K562 (cell line): ENCODE results near the gene MMRN2. TPM values are rescaled to one million over a fixed set of nuclear protein-coding genes. Genes with fewer than 3 reads are reported as not detected.

Experiments used
- CBX3 ChIP-seq, 2 experiments: IDR thresholded peaks; 1 replicate in 1 of 2; 2 replicates in 1 of 2; pipeline ENCODE4 v1.6.1; 2012; ENCODE audit warnings: inconsistent platforms in 2 of 2, low read length in 2 of 2, borderline replicate concordance in 1 of 2, control low read depth in 1 of 2
- CCNT2 ChIP-seq: IDR thresholded peaks from 2 replicates; pipeline ENCODE4 v1.6.1; 2011; ENCODE audit warnings: borderline replicate concordance, low read depth, mild to moderate bottlenecking, moderate library complexity, mixed read lengths, low read length; ENCODE audit not compliant: insufficient read length; ENCODE audit errors: extremely low read depth
- CREB1 ChIP-seq, 2 experiments: sonication (generic) in 1 of 2; formaldehyde crosslinking in 1 of 2; IDR thresholded peaks; 2 replicates each; pipeline versions ENCODE4 v1.6.1 to v1.8.0; 2012 to 2022; ENCODE audit warnings: inconsistent platforms in 1 of 2, mild to moderate bottlenecking in 1 of 2, missing genetic modification reagents in 1 of 2, moderate library complexity in 1 of 2
- CREM ChIP-seq: IDR thresholded peaks from 2 replicates; pipeline ENCODE4 v1.6.1; 2014; ENCODE audit warnings: antibody characterized with exemption, low read depth
- ETS1 ChIP-seq: conservative IDR thresholded peaks from 2 replicates; pipeline ENCODE4 v1.6.1; 2011; ENCODE audit warnings: low read depth, mild to moderate bottlenecking, low read length; ENCODE audit not compliant: control insufficient read depth
- HDAC1 ChIP-seq, 2 experiments: fragments of 450-650 bp; IDR thresholded peaks; 2 replicates each; pipeline ENCODE4 v1.6.1; 2016 to 2017; ENCODE audit warnings: inconsistent platforms in 1 of 2, mild to moderate bottlenecking in 1 of 2, moderate library complexity in 1 of 2
- HLTF ChIP-seq: fragments of 450-650 bp; IDR thresholded peaks from 2 replicates; pipeline ENCODE4 v1.6.1; 2016
- LEF1 ChIP-seq: fragments of 450-650 bp; IDR thresholded peaks from 2 replicates; pipeline ENCODE4 v1.6.1; 2016; ENCODE audit warnings: mild to moderate bottlenecking
- MAFK ChIP-seq: IDR thresholded peaks from 2 replicates; pipeline ENCODE4 v1.6.1; 2011; ENCODE audit warnings: low read length, improper control_type of control experiment
- NCOR1 ChIP-seq: fragments of 450-650 bp; IDR thresholded peaks from 2 replicates; pipeline ENCODE4 v1.6.1; 2016; ENCODE audit warnings: mild to moderate bottlenecking, moderate library complexity
- NFIC ChIP-seq: fragments of 450-650 bp; IDR thresholded peaks from 2 replicates; pipeline ENCODE4 v1.6.1; 2017; ENCODE audit warnings: mild to moderate bottlenecking, inconsistent platforms
- NR2C1 ChIP-seq, 2 experiments: fragments of 450-650 bp; IDR thresholded peaks; 2 replicates each; pipeline ENCODE4 v1.6.1; 2017; ENCODE audit warnings: mild to moderate bottlenecking in 2 of 2, antibody characterized with exemption in 1 of 2, inconsistent platforms in 1 of 2, missing compliant biosample characterization in 1 of 2, missing genetic modification characterization in 1 of 2
- POLR2A ChIP-seq: fragments of 450-650 bp; conservative IDR thresholded peaks from 2 replicates; pipeline ENCODE4 v1.6.1; 2016
- POLR2B ChIP-seq: fragments of 450-650 bp; IDR thresholded peaks from 2 replicates; pipeline ENCODE4 v1.6.1; 2018; ENCODE audit warnings: low read depth; ENCODE audit not compliant: partially characterized antibody
- SMAD2 ChIP-seq: fragments of 150-350 bp; IDR thresholded peaks from 2 replicates; pipeline ENCODE4 v1.6.1; 2014; ENCODE audit warnings: low read depth, mild to moderate bottlenecking, low read length
- SMAD4 ChIP-seq: fragments of 250-450 bp; sonication (Bioruptor Pico); conservative IDR thresholded peaks from 2 replicates; pipeline ENCODE4 v1.8.0; 2021; ENCODE audit warnings: inconsistent platforms, mild to moderate bottlenecking, moderate library complexity
- SMARCA4 ChIP-seq: fragments of 450-650 bp; IDR thresholded peaks from 2 replicates; pipeline ENCODE4 v1.6.1; 2016
- SMARCE1 ChIP-seq: fragments of 450-650 bp; IDR thresholded peaks from 2 replicates; pipeline ENCODE4 v1.7.1; 2016; ENCODE audit warnings: mild to moderate bottlenecking
- THRB ChIP-seq: fragments of 450-650 bp; formaldehyde crosslinking; conservative IDR thresholded peaks from 2 replicates; pipeline ENCODE4 v1.4.0; 2022; ENCODE audit warnings: mild to moderate bottlenecking, missing genetic modification characterization
- ZEB2 ChIP-seq: fragments of 450-650 bp; IDR thresholded peaks from 2 replicates; pipeline ENCODE4 v1.6.1; 2016
- ZNF57 ChIP-seq: fragments of 450-650 bp; formaldehyde crosslinking; IDR thresholded peaks from 2 replicates; pipeline ENCODE4 v1.4.0; 2020; ENCODE audit warnings: mild to moderate bottlenecking, moderate library complexity
- ZNF592 ChIP-seq: fragments of 450-650 bp; IDR thresholded peaks from 2 replicates; pipeline ENCODE4 v1.6.1; 2017; ENCODE audit warnings: antibody characterized with exemption, mild to moderate bottlenecking
- polyA plus RNA-seq, 8 experiments: library from polyadenylated mRNA; depleted of rRNA in 4 of 8; stranded (reverse) in 5 of 8; unstranded in 3 of 8; fragments of >200 nt; fragmentation: Nextera tagmentation in 2 of 8; fragmentation: Illumina TruSeq in 1 of 8; extraction: Ambion mirVana in 2 of 8; extraction: Trizol in 1 of 8; gene quantifications; 2 replicates each; pipeline versions ENCODE4 v1.2.1 to v1.2.3, GENCODE V29; 2011 to 2014; ENCODE audit warnings: inconsistent platforms in 1 of 8, missing spikeins in 1 of 8
- total RNA-seq, 7 experiments: library from RNA; depleted of rRNA in 6 of 7; stranded (reverse); fragments of >200 nt in 6 of 7; fragmentation: Illumina TruSeq in 2 of 7; extraction: Trizol in 2 of 7; gene quantifications; 2 replicates each; pipeline versions ENCODE4 v1.2.1 to v1.2.3, GENCODE V29; 2011 to 2021; ENCODE audit warnings: low replicate concordance in 1 of 7

MMRN2 gene
- total and polyA plus RNA-seq, 9 of the 15 experiments (the other 6 are each of a cell fraction or from before 2014, with no cell fraction given): 0.07 to 2.0 (median 1.2) TPM

GRCh38 chr10:86958901-86959736 lies 1.7 kb upstream of the MMRN2 start (continued):
- peak; percentile 55; the same call in 1 of the 2 replicates for TF ChIP-seq ZNF592
- no peak for TF ChIP-seq CREB1 (IDR thresholded peaks at IDR 0.05)
- no peak for TF ChIP-seq CREB1 (CRISPR knock-in tag; IDR thresholded peaks at IDR 0.05)
- TF ChIP-seq LEF1: 0 out of 2 replicates have a peak, but pooled peaks have one; percentile 34
- peak in 1 of 2 experiments; percentile 71; a peak in 2 of 4 replicates for TF ChIP-seq HDAC1 (IDR thresholded peaks at IDR 0.05)
- 0 out of 2 replicates have a peak, but pooled peaks have one; percentile 12 for TF ChIP-seq HLTF
- TF ChIP-seq ZNF57: no peak
- TF ChIP-seq SMAD2: no peak
- TF ChIP-seq NR2C1 (IDR thresholded peaks at IDR 0.05): peak; percentile 52; the same call in 1 of the 2 replicates
- TF ChIP-seq NR2C1 (tag; IDR thresholded peaks at IDR 0.05): no peak; the same call in 1 of the 2 replicates
- TF ChIP-seq SMAD4 (CRISPR knock-in tag): peak; percentile 48; the same call in 1 of the 2 replicates
- peak; percentile 64; the same call in 1 of the 2 replicates for TF ChIP-seq MAFK
- peak; percentile 65; the same call in 1 of the 2 replicates for TF ChIP-seq ETS1
- TF ChIP-seq SMARCE1: peak; percentile 59
- 0 out of 2 replicates have a peak, but pooled peaks have one; percentile 49 for TF ChIP-seq ZEB2
- peak; percentile 57 for TF ChIP-seq POLR2B
- no peak for TF ChIP-seq THRB (CRISPR knock-in tag)
- TF ChIP-seq NFIC: peak; percentile 45; the same call in 1 of the 2 replicates
- peak; percentile 70 for TF ChIP-seq POLR2A
- peak; percentile 24 for TF ChIP-seq CCNT2
- 0 out of 2 replicates have a peak, but pooled peaks have one; percentile 21 for TF ChIP-seq CREM
- peak; percentile 63; the same call in 1 of the 2 replicates for TF ChIP-seq SMARCA4
- TF ChIP-seq CBX3 (IDR thresholded peaks at IDR 0.05; ENCODE audit: borderline replicate concordance in 1 of 2, low read length in 2 of 2): 0 out of 3 replicates have a peak, but pooled peaks of 1 of the 2 experiments have one; percentile 12
- TF ChIP-seq NCOR1: peak; percentile 43
